Stomach (tissue), 4 donors: Measurements from ENCODE around the gene NFKB2.

Source experiments
- CTCF ChIP-seq, 7 experiments: fragments of 450-650 bp in 4 of 7; fragments of 200-600 bp in 3 of 7; sonication (generic) in 3 of 7; IDR thresholded peaks; one replicate each; pipeline ENCODE4 v1.5.1; 2016 to 2019; ENCODE audit warnings: antibody characterized with exemption in 7 of 7, control low read depth in 2 of 7, mild to moderate bottlenecking in 1 of 7
- EP300 ChIP-seq: sonication (generic); formaldehyde crosslinking; IDR thresholded peaks from one replicate; pipeline ENCODE4 v1.6.1; 2017; ENCODE audit warnings: antibody characterized with exemption
- POLR2A ChIP-seq, 4 donors: fragments of 450-650 bp; IDR thresholded peaks; one replicate each; pipeline ENCODE4 v1.6.1; 2016; ENCODE audit warnings: antibody characterized with exemption in 4 of 4, control low read depth in 2 of 4, mild to moderate bottlenecking in 1 of 4, moderate library complexity in 1 of 4
- POLR2AphosphoS5 ChIP-seq, 3 donors: sonication (generic); formaldehyde crosslinking; IDR thresholded peaks; one replicate each; pipeline ENCODE4 v1.6.1; 2016; ENCODE audit warnings: antibody characterized with exemption in 3 of 3

GRCh38 chr10:102389894-102390293, 5.6 kb upstream of the NFKB2 start:
- TF ChIP-seq CTCF (IDR thresholded peaks at IDR 0.05) (no peak), POLR2A (IDR thresholded peaks at IDR 0.05) (no peak), EP300 (no peak), POLR2AphosphoS5 (IDR thresholded peaks at IDR 0.05) (no peak)
